GM12891 (cell line): ENCODE measurements around the gene NMUR1.
A peak's percentile ranks its signal among the peaks of the same experiment; 100 is the strongest.

Source experiments
- DNase-seq: peaks from one replicate; pipeline ENCODE4 v3.0.0; 2011; ENCODE audit warnings: low spot score; ENCODE audit not compliant: insufficient read length
- FAIRE-seq: peaks from 2 replicates; lab custom pipeline; 2011; peaks lifted over from hg19 to GRCh38; lab: Jason Lieb, UNC
- PAX5 ChIP-seq: IDR thresholded peaks from 2 replicates; pipeline ENCODE4 v1.6.1; 2011; ENCODE audit warnings: low read length, moderate library complexity, mild to moderate bottlenecking; ENCODE audit not compliant: insufficient read depth, severe bottlenecking
- POLR2A ChIP-seq: IDR thresholded peaks from 2 replicates; pipeline ENCODE4 v1.6.1; 2011; ENCODE audit warnings: low read depth, low read length, control low read depth
- POLR2AphosphoS5 ChIP-seq: IDR thresholded peaks from 2 replicates; pipeline ENCODE4 v1.6.1; 2011; ENCODE audit warnings: low read depth, low read length, control low read depth
- POU2F2 ChIP-seq: IDR thresholded peaks from 2 replicates; pipeline ENCODE4 v1.6.1; 2011; ENCODE audit warnings: low read depth, mild to moderate bottlenecking, control low read depth, low read length, moderate library complexity
- SPI1 ChIP-seq: IDR thresholded peaks from 2 replicates; pipeline ENCODE4 v1.6.1; 2011; ENCODE audit warnings: low read depth, low read length, control low read depth
- TAF1 ChIP-seq: IDR thresholded peaks from 2 replicates; pipeline ENCODE4 v1.6.1; 2011; ENCODE audit warnings: low read depth, low read length, control low read depth

Gene NMUR1

GRCh38 chr2:231526341-231527090 is 3.7 kb downstream of the NMUR1 start:
- no peak for DNase-seq
- TF ChIP-seq SPI1 (no peak), TAF1 (no peak), PAX5 (no peak), POU2F2 (no peak), POLR2AphosphoS5 (no peak), POLR2A (no peak)
- FAIRE-seq: no peak

DNA sequence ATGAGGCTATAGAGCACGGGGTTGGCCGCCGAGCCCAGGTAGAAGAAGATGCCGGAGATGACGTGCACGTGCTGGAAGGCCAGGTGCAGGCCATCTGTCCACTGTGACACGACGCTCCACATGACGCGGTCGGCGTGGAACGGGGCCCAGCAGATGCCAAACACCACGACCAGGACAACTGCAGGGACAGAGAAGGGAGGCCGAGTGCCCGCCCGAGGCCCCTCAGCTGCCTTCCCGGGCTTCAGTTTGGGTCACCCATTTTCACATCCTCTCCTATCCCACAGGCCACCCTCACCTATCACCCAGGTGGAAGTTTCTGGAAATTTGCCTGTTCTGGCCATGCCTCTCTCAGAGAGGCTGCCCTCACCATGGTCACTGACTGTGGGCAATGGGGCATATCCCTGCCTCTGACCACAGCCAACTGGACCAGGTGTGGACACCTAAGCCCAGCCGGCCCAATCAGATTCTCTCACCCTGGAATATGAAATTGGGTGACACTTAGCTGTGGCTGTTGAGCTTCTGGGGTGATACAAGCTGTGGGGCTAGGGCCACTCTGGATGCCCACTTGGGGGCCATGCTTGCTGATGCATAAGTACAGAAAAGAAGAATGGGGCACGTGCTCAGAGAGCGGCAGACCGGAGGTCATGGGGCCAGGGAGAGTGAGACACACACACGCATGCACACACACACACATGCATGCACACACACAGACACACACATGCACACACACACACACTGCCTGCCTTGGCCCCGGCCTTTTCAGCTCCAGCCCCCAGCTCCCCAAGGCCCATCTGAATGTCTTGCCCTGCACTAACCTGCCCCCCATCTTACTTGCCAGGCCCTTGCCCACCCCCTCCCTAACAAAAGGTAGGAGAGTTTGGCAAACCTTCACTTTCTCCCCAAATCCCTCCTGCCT is 4.7 kb downstream of the NMUR1 start:
- FAIRE-seq (peak; percentile 64), DNase-seq (no peak)
- TF ChIP-seq POLR2AphosphoS5 (no peak), TAF1 (no peak), POU2F2 (no peak), POLR2A (no peak)

DNA sequence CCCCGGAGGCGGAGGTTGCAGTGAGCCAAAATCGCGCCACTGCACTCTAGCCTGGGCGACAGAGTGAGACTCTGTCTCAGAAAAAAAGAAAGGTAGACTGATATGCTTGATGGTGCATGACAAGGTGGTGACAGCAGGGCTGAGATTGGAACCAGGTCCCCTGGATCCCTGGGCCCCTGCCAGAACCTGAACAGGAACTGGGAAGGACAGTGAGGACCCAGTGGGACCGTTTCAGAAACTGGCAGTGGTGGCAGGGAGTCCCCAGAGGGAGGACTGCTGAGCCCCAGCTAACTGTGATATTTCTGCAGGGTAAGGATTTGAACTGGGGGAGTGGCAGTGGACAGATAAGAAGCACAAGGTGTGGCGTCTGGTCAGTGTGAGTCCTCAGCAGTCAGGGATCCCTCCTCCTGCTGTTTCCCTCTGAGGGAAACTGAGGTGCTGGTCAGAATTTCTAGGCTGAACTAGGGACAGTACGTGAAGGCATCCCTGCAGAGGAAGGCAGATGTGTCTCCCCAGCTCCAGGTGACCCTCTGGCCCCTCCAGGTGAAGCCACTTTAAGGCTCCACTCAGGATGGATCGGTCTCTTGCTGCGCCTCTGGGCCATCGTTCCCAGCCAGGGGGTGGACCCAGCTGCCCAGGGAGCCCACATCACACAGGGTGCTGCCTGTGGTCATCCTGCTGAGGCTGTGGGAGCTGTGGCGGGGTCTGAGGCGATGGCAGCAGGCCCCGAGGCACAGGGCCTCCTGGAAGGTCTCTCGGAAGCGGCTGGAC is 5.6 kb downstream of the NMUR1 start:
- TF ChIP-seq POU2F2 (no peak), POLR2A (no peak), POLR2AphosphoS5 (no peak), PAX5 (no peak), TAF1 (no peak), SPI1 (no peak)
- DNase-seq (no peak), FAIRE-seq (no peak)

DNA sequence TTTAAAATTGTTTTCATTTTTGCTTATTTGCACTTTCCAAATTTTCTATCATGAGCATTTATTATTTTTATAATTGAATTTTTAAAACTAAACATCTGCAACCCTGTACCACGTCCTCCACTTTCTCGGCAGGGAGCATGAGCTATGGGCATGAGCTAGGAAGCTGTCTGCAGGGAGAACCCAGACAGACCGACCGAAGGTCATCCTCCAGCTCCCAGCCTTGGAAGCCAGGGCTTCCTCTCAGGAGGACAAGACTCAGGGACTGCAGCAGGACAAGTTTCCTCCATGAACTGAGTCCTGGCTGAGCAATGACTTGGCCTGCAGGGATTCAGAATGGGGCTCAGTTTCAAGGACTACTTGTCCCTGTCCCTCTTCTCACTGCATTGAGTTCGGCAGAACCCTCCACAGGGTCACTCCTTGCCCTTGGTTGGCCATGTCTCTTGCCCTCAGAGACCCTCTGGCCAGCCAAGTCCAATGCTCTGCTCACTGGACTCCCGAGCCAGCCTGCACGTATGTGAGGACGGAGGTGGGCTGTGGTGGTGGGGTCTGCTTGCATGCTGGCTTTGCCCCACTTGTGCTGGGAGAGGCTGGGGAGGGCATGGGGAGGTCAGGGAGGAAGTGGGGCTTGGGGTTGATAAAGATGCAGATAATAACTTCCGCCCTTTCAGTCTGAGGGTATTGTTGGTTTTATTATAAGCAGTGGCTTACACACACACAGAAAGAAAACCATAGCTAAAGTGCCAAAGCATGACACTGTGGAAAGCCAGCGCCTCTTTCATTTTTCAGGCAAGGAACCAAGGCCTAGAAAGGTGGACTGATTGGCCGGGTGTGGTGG is 6.6 kb downstream of the NMUR1 start:
- FAIRE-seq: peak; percentile 54
- TF ChIP-seq POLR2AphosphoS5 (no peak), POLR2A (no peak), TAF1 (no peak), POU2F2 (no peak), SPI1 (no peak; the same call in 1 of the 2 replicates), PAX5 (no peak)
- no peak for DNase-seq

- no peak for FAIRE-seq
- DNase-seq: no peak
- TF ChIP-seq TAF1 (no peak), POLR2A (no peak), POU2F2 (no peak), PAX5 (no peak), POLR2AphosphoS5 (no peak)
These were observed 7.6 kb downstream of the NMUR1 start for GRCh38 chr2:231522418-231523180.

- FAIRE-seq: no peak
- no peak for TF ChIP-seq PAX5
- no peak for TF ChIP-seq POLR2A
- no peak for TF ChIP-seq POU2F2
- no peak for TF ChIP-seq POLR2AphosphoS5
- no peak for TF ChIP-seq SPI1
- TF ChIP-seq TAF1: no peak
- no peak for DNase-seq
These were observed 8.8 kb downstream of the NMUR1 start for GRCh38 chr2:231521443-231521842.

DNA sequence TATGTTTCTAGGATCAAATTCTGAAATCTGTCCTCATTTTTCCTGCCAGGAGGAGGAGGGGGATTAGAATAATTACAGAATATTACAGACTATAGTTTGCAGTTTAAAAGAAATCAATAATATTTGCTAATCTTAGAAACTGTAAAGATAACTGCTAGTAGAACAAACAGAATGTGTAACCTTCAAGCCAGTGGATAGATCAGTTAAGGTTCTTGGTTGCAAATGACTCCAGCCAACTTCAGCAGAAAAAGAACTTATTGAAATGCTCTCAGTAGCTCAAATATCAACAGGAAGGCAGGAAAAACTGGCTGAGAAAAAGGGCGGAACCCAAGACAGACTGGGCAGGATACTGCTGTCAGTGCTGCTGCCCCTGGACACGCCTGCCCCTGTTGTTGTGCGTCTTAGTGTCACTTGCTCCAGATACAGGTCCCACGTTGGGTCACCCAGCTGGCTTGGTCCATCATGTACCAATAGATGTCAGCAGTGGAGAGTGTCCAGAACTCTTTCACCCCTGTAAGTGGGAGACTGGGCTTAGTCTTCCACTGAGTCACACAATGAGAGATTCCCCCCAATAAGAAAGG is 10.2 kb downstream of the NMUR1 start:
- no peak for DNase-seq
- no peak for TF ChIP-seq POLR2A
- no peak for TF ChIP-seq TAF1
- TF ChIP-seq POLR2AphosphoS5: no peak
- no peak for TF ChIP-seq POU2F2
- TF ChIP-seq SPI1: no peak
- no peak for TF ChIP-seq PAX5
- FAIRE-seq: no peak

GRCh38 chr2:231518771-231519170 is 11.5 kb downstream of the NMUR1 start:
- DNase-seq (no peak), FAIRE-seq (no peak)
- no peak for TF ChIP-seq POLR2AphosphoS5
- no peak for TF ChIP-seq TAF1
- no peak for TF ChIP-seq SPI1
- no peak for TF ChIP-seq POLR2A
- no peak for TF ChIP-seq PAX5
- TF ChIP-seq POU2F2: no peak
